ENCODE data around the gene ASH1L. TPM values are rescaled to one million over a fixed set of nuclear protein-coding genes. Genes with fewer than 3 reads are reported as not detected.
"Not testable (repeated sequence)": the region's sequence is repeated elsewhere in the genome, so short reads cannot be mapped to it uniquely, and the experiment has no call there.

Gene ASH1L
- total RNA-seq, 4 donors from 2014 or later, result 58.3 to 101 (median 73.8) TPM

DNA sequence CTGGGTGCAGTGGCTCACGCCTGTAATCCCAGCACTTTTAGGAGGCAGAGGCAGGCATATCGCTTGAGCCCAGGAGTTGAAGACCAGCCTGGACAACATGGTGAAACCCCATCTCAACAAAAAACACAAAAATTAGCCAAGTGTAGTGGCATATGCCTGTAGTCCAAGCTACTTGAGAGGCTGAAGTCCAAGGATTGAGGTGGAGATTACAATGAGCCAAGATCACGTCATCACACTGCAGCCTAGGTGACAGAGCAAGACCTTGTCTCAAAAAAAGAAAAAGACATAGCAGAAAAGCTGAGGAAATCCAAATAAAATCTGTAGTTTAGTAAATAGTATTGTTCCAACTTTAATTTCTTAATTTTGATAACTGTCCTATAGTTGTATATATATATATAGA is 11.5 kb upstream of the ASH1L start:
- Histone ChIP-seq H3K27ac (no peak overlapping the region), H3K9me3 (no peaks in the 10 kb centered on the region), H3K4me3 (no peak overlapping the region), H3K27me3 (no peaks in the 10 kb centered on the region), H3K36me3 (no peaks in the 10 kb centered on the region), H3K4me1 (peaks cover 0 to 3% (median 0%) of the 10 kb centered on the region in 4 donors)
- no peak for TF ChIP-seq CTCF (IDR thresholded peaks at IDR 0.05)
- TF ChIP-seq POLR2A (IDR thresholded peaks at IDR 0.05), result no peak
- DNase-seq, result no peak

DNA sequence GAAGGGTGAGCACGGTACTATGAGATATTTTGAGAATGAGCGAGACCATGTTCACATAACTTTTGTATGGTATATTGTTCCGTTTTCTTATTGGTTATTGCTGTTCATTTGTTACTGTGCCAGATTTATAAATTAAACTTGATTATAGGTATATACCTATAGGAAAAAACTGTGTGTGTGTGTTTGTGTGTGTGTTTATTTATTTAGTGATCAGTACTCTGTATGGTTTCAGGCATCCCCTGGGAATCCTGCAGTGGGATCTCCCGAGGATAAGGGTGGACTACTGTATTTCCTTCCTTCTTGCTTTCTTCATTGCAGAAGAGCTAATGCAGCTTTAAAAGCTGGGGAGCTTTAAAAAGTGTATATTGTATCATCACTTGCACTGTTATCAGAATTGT is 8.0 kb upstream of the ASH1L start:
- Histone ChIP-seq H3K9me3 (no peaks in the 10 kb centered on the region), H3K36me3 (no peaks in the 10 kb centered on the region), H3K4me1 (peaks cover 0 to 3% (median 0%) of the 10 kb centered on the region in 4 donors), H3K27me3 (no peaks in the 10 kb centered on the region), H3K27ac (no peak overlapping the region), H3K4me3 (no peak overlapping the region)
- TF ChIP-seq POLR2A (IDR thresholded peaks at IDR 0.05), result no peak
- TF ChIP-seq CTCF (IDR thresholded peaks at IDR 0.05), result no peak
- no peak for DNase-seq

DNA sequence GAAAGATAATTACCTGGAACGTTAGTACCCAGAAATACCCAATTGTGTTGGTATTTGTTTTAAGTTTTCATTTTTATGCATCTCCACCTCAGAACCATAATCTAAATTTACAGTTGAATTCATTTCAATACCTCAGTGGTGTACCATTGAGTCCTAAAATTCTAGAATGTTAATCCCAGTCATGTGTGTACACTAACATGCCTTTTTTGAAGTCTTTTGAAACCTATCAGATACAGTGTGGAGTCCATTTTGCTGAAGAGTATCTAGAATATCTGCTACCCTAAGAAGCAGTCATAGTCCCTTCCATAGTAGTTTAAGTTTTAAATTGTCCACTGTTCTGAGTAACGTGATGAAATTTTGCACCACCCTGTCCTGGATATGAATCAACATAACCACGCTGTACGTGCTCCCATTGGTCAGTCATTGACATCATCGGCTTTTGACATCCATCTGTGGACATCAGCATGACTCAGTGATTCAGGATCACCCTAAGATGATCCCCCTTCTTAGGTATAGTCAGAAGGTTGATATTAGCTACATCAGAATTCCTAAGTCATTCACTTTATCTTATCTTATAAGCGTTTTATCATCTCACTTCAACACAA is 7.5 kb upstream of the ASH1L start:
- no peaks in the 10 kb centered on the region for H3K27me3 ChIP-seq
- no peak for DNase-seq
- no peak overlapping the region for H3K4me3 ChIP-seq
- no peaks in the 10 kb centered on the region for H3K36me3 ChIP-seq
- H3K27ac ChIP-seq, result no peak overlapping the region
- TF ChIP-seq POLR2A (IDR thresholded peaks at IDR 0.05) (no peak), CTCF (IDR thresholded peaks at IDR 0.05) (no peak)
- H3K4me1 ChIP-seq, result peaks cover 0 to 3% (median 0%) of the 10 kb centered on the region in 4 donors
- no peaks in the 10 kb centered on the region for H3K9me3 ChIP-seq

GRCh38 chr1:155563377-155564022 is 897 bp upstream of the ASH1L start:
- not testable (repeated sequence) for H3K36me3 ChIP-seq, H3K27me3 ChIP-seq, DNase-seq, H3K9me3 ChIP-seq
- peaks cover 0 to 37% (median 8%) of the 10 kb centered on the region in 4 donors for H3K4me1 ChIP-seq
- H3K27ac ChIP-seq, result peak overlapping the region; percentile 95 to 97 (median 96)
- H3K4me3 ChIP-seq, result peak overlapping the region; percentile 86 to 90 (median 88)

DNA sequence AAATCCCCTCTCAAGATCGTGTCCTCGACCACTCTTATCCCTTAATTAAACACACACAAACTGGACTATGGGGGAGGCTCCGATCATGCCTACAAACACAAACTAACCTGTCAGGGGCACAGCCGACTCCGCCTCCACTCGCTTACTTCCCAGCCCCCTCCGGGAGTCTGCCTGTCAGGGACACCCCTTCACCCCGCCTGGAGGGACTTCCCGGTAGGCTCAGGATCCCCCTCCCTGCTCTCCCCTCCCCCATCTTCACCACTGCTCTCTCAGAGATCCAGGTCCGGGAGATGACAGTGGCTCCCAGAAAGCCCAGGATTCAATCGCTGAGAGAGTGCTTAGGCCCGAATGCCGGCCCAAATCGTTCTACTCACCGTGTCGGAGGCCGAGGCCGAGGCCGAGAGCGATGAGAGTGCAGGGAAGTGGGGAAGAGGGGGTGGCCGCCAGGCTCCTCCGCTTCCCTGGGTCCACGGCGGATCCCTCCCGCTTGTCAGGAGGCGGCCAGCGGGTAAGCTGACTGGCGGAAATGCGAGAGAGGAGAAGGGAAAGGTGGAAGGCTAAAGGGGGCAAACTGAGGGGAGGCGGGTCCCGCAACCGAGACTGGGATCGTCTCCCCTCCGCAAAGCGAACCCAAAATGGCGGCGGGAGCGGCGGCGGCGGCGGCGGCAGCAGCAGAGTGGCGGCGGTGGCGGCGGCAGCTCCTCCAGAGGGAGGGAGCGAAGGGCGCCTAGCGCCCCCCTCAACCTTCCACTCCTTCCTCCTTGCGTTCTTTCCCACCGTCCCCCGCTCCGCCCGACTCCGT is 623 bp downstream of the ASH1L start:
- Histone ChIP-seq H3K4me1 (peaks cover 0 to 43% (median 8%) of the 10 kb centered on the region in 4 donors), H3K4me3 (peak overlapping the region; percentile 86 to 90 (median 88)), H3K27ac (peak overlapping the region; percentile 95 to 97 (median 96))
- not testable (repeated sequence) for H3K27me3 ChIP-seq, H3K9me3 ChIP-seq, H3K36me3 ChIP-seq
- peak in 2 of 3 donors; percentile 32 to 66 for DNase-seq

DNA sequence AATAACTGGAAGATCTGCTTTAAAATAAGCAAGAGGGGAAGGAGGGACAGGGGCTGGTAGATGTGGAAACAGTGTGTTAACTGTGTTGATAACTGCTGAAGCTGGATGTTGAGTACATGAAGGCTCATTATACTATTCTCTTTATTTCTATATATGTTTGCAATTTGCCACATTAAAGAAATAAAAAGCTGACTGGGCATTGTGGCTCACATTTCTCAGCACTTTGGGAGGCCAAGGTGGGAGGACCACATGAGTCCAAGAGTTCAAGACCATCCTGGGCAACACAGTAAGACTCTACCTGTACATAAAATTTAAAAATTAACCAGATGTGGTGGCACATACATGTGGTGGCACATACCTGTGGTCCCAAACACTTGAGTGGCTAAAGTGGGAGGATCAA is 6.7 kb downstream of the ASH1L start:
- H3K36me3 ChIP-seq, result peaks cover 0 to 19% (median 0%) of the 10 kb centered on the region in 3 donors
- H3K9me3 ChIP-seq, result no peaks in the 10 kb centered on the region
- TF ChIP-seq CTCF (IDR thresholded peaks at IDR 0.05) (no peak), POLR2A (IDR thresholded peaks at IDR 0.05) (no peak)
- no peak for DNase-seq
- H3K4me1 ChIP-seq, result peaks cover 0 to 27% (median 4%) of the 10 kb centered on the region in 4 donors
- H3K27ac ChIP-seq, result no peak overlapping the region
- H3K4me3 ChIP-seq, result no peak overlapping the region
- H3K27me3 ChIP-seq, result no peaks in the 10 kb centered on the region

Data from Peyer's patch (tissue), 4 donors.